NB4 (cell line): ENCODE data around the gene CDH11.

Experiments
- POLR2A ChIP-seq: IDR thresholded peaks from 2 replicates; pipeline ENCODE4 v1.6.1; 2011; ENCODE audit warnings: mild to moderate bottlenecking; ENCODE audit not compliant: insufficient read length; ENCODE audit errors: extremely low read depth
- TF ChIP-seq, protein P1 (sequence below): IDR thresholded peaks from one replicate; pipeline ENCODE4 v1.5.1; 2012; ENCODE audit warnings: low read depth, low read length

DNA sequence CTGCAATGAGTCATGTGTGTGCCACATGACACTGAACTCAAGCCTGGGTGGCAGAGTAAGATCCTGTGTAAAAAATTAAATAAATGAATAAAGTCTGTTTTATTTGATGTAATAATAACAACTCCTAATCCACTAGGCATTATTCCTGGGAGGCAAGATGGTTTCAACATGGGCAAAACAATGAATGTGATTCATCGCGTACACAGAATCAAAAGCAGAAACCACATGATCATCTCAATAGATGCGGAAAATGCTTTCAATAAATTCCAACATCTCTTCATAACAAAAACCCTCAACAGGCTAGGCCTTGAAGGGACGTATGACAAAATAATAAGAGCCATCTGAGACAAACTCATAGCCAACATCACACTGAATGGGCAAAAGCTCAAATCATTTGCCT is 195.4 kb downstream of the CDH11 start:
- TF ChIP-seq, protein P1, sequence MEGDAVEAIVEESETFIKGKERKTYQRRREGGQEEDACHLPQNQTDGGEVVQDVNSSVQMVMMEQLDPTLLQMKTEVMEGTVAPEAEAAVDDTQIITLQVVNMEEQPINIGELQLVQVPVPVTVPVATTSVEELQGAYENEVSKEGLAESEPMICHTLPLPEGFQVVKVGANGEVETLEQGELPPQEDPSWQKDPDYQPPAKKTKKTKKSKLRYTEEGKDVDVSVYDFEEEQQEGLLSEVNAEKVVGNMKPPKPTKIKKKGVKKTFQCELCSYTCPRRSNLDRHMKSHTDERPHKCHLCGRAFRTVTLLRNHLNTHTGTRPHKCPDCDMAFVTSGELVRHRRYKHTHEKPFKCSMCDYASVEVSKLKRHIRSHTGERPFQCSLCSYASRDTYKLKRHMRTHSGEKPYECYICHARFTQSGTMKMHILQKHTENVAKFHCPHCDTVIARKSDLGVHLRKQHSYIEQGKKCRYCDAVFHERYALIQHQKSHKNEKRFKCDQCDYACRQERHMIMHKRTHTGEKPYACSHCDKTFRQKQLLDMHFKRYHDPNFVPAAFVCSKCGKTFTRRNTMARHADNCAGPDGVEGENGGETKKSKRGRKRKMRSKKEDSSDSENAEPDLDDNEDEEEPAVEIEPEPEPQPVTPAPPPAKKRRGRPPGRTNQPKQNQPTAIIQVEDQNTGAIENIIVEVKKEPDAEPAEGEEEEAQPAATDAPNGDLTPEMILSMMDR = no peak
- no peak for TF ChIP-seq POLR2A
